IMR-90 (cell line): ENCODE results near the gene ITGAL. TPM values are rescaled to one million over a fixed set of nuclear protein-coding genes. Genes with fewer than 3 reads are reported as not detected.

Experiments used
- ATAC-seq: fragments of 200-7000 bp; cut with Tn5 transposase; 2 replicates; pipeline ENCODE4 v1.9.1; 2020; ENCODE audit warnings: low read depth, mild to moderate bottlenecking, moderate library complexity
- BruUV-seq: library from RNA; stranded (reverse); fragments of 400-500 nt; replicated peaks from 2 replicates; lab custom pipeline; 2021; lab: Mats Ljungman, UMichigan
- CTCF ChIA-PET: fragments of 300-600 bp; formaldehyde crosslinking; extraction: SDS; loops from one replicate; lab custom pipeline; 2021; ENCODE audit warnings: antibody characterized with exemption; lab: Yijun Ruan, JAX
- POLR2A ChIA-PET: fragments of 300-600 bp; sonication (Branson Sonifier 250); formaldehyde crosslinking; loops from one replicate; lab custom pipeline; 2022; ENCODE audit warnings: antibody characterized with exemption; ENCODE audit not compliant: unreplicated experiment; lab: Charles Lee
- DNase-seq: peaks from one replicate; pipeline ENCODE4 v3.0.0; 2013
- H2AFZ ChIP-seq: replicated peaks from 2 replicates; pipeline ENCODE3; 2013; ENCODE audit warnings: low read length, mild to moderate bottlenecking; ENCODE audit not compliant: poor library complexity
- H2AK5ac ChIP-seq: 2 replicates; pipeline ENCODE4 v1.6.1; 2013; ENCODE audit warnings: low read depth, low read length, inconsistent platforms
- H2AK9ac ChIP-seq: replicated peaks from 2 replicates; pipeline ENCODE3; 2013; ENCODE audit warnings: mild to moderate bottlenecking, low read depth, low read length, moderate library complexity; ENCODE audit not compliant: poor library complexity
- H2BK120ac ChIP-seq: 2 replicates; pipeline ENCODE4 v1.6.1; 2013; ENCODE audit warnings: low read depth, low read length, inconsistent platforms
- H2BK15ac ChIP-seq: 3 replicates; pipeline ENCODE4 v1.6.1; 2013; ENCODE audit warnings: low read depth, low read length, inconsistent platforms
- H2BK20ac ChIP-seq: 2 replicates; pipeline ENCODE4 v1.6.1; 2013; ENCODE audit warnings: low read depth, mild to moderate bottlenecking, inconsistent platforms, low read length, moderate library complexity
- H2BK5ac ChIP-seq: 2 replicates; pipeline ENCODE4 v1.6.1; 2013; ENCODE audit warnings: mild to moderate bottlenecking, low read depth, low read length, inconsistent platforms; ENCODE audit not compliant: poor library complexity, severe bottlenecking
- H3K14ac ChIP-seq: replicated peaks from 2 replicates; pipeline ENCODE4 v1.6.1; 2013; ENCODE audit warnings: low read depth, low read length, inconsistent platforms
- H3K18ac ChIP-seq: 2 replicates; pipeline ENCODE4 v1.6.1; 2013; ENCODE audit warnings: low read depth, low read length, control low read depth
- H3K23ac ChIP-seq: 2 replicates; pipeline ENCODE4 v1.6.1; 2013; ENCODE audit warnings: low read depth, low read length, inconsistent platforms
- H3K27ac ChIP-seq: 2 replicates; pipeline ENCODE4 v1.5.1; 2013; ENCODE audit warnings: mild to moderate bottlenecking, control low read depth, low read length; ENCODE audit not compliant: insufficient read depth
- H3K27me3 ChIP-seq: 2 replicates; pipeline ENCODE4 v1.6.1; 2013; ENCODE audit warnings: low read length; ENCODE audit not compliant: control insufficient read depth, insufficient read depth
- H3K36me3 ChIP-seq: 2 replicates; pipeline ENCODE4 v1.6.1; 2013; ENCODE audit warnings: low read length, mixed read lengths; ENCODE audit not compliant: control insufficient read depth, insufficient read depth
- H3K4ac ChIP-seq: 2 replicates; pipeline ENCODE4 v1.6.1; 2013; ENCODE audit warnings: low read depth, low read length, inconsistent platforms
- H3K4me1 ChIP-seq: 2 replicates; pipeline ENCODE4 v1.6.1; 2013; ENCODE audit warnings: low read length, mixed read lengths; ENCODE audit not compliant: control insufficient read depth, insufficient read depth
- H3K4me2 ChIP-seq: 2 replicates; pipeline ENCODE4 v1.6.1; 2013; ENCODE audit warnings: low read depth, mild to moderate bottlenecking, control low read depth, low read length, moderate library complexity
- H3K4me3 ChIP-seq: 2 replicates; pipeline ENCODE4 v1.5.1; 2013; ENCODE audit warnings: low read depth, mild to moderate bottlenecking, control low read depth, low read length, moderate library complexity; ENCODE audit not compliant: insufficient read depth
- H3K56ac ChIP-seq: 2 replicates; pipeline ENCODE4 v1.6.1; 2013; ENCODE audit warnings: low read length, inconsistent platforms; ENCODE audit not compliant: insufficient read depth; ENCODE audit errors: extremely low read depth
- H3K79me1 ChIP-seq, 2 experiments: 2 replicates each; pipeline ENCODE4 v1.6.1; 2013; ENCODE audit warnings: low read length in 2 of 2, inconsistent platforms in 1 of 2, low read depth in 1 of 2
- H3K9ac ChIP-seq: 2 replicates; pipeline ENCODE4 v1.6.1; 2013; ENCODE audit warnings: low read depth, low read length, control low read depth
- H3K9me1 ChIP-seq: 2 replicates; pipeline ENCODE4 v1.6.1; 2013; ENCODE audit warnings: low read length, inconsistent platforms; ENCODE audit not compliant: insufficient read depth
- H3K9me3 ChIP-seq: 2 replicates; pipeline ENCODE4 v1.6.1; 2013; ENCODE audit warnings: low read length; ENCODE audit not compliant: control insufficient read depth, insufficient read depth
- H4K20me1 ChIP-seq: 2 replicates; pipeline ENCODE4 v1.6.1; 2013; ENCODE audit warnings: low read length, inconsistent platforms; ENCODE audit not compliant: insufficient read depth
- H4K5ac ChIP-seq: 2 replicates; pipeline ENCODE4 v1.6.1; 2013; ENCODE audit warnings: mild to moderate bottlenecking, low read depth, low read length, control low read depth
- H4K8ac ChIP-seq, 2 experiments: 2 replicates each; pipeline ENCODE4 v1.6.1; 2013; ENCODE audit warnings: low read depth in 2 of 2, low read length in 2 of 2, control low read depth in 1 of 2, inconsistent platforms in 1 of 2
- H4K91ac ChIP-seq: 2 replicates; pipeline ENCODE4 v1.6.1; 2013; ENCODE audit warnings: low read depth, low read length, inconsistent platforms; ENCODE audit not compliant: insufficient read depth
- CHD1 ChIP-seq: IDR thresholded peaks from 2 replicates; pipeline ENCODE4 v1.6.1; 2012; ENCODE audit warnings: low read depth, low read length, improper control_type of control experiment
- CTCF ChIP-seq: conservative IDR thresholded peaks from 2 replicates; pipeline ENCODE4 v1.5.1; 2012; ENCODE audit warnings: mild to moderate bottlenecking, low read depth, low read length, improper control_type of control experiment
- USF2 ChIP-seq: fragments of 150-350 bp; IDR thresholded peaks from 2 replicates; pipeline ENCODE4 v1.6.1; 2017; ENCODE audit warnings: mild to moderate bottlenecking, antibody characterized with exemption, low read length, low read depth
- WGBS, 2 experiments: methylation state at CpG; one replicate each; pipeline versions ENCODE4 v1.1.5 to v1.1.7; 2013; ENCODE audit warnings: missing lambda C conversion rate in 2 of 2; ENCODE audit not compliant: insufficient read length in 1 of 2; ENCODE audit errors: extremely low coverage in 2 of 2; 5-methylcytosine and 5-hydroxymethylcytosine counted together
- dilution Hi-C: fragments of 300-500 bp; cut with HindIII; formaldehyde crosslinking; loops from one replicate; pipeline ENCODE4 v1.14.3; 2018; ENCODE audit warnings: low sequenced_read_pairs; ENCODE audit not compliant: unreplicated experiment
- in situ Hi-C: fragments of 300-500 bp; cut with MboI; formaldehyde crosslinking; loops from 3 replicates; pipeline ENCODE4 v1.14.3; 2019; ENCODE audit warnings: low sequenced_read_pairs, inconsistent platforms, mixed read lengths
- intact Hi-C: fragments of 100-400 bp; cut with micrococcal nuclease; formaldehyde crosslinking; loops from 2 replicates; pipeline ENCODE4 v1.10.0; 2022
- polyA plus RNA-seq, 3 experiments: library from polyadenylated mRNA; depleted of rRNA; stranded (reverse); fragments of >200 nt; gene quantifications; 2 replicates each; pipeline ENCODE4 v1.2.3, GENCODE V29; 2012; ENCODE audit warnings: low replicate concordance in 1 of 3
- total RNA-seq: library from RNA; depleted of rRNA; stranded (reverse); fragments of >200 nt; gene quantifications from 2 replicates; pipeline ENCODE4 v1.2.3, GENCODE V29; 2012

The ITGAL gene
- total and polyA plus RNA-seq, 2 of the 4 experiments (the other 2 are of a cell fraction): not detected

DNA sequence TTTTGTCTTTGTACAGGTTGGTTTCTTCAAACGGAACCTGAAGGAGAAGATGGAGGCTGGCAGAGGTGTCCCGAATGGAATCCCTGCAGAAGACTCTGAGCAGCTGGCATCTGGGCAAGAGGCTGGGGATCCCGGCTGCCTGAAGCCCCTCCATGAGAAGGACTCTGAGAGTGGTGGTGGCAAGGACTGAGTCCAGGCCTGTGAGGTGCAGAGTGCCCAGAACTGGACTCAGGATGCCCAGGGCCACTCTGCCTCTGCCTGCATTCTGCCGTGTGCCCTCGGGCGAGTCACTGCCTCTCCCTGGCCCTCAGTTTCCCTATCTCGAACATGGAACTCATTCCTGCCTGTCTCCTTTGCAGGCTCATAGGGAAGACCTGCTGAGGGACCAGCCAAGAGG is 48.9 kb downstream of the ITGAL start:
- BruUV-seq: no TSS peak
- no peak overlapping the region for H4K91ac ChIP-seq
- no peak overlapping the region for H3K4ac ChIP-seq
- no peak overlapping the region for H3K56ac ChIP-seq
- H2AFZ ChIP-seq: peak overlapping the region; percentile 33
- no peak overlapping the region for H3K27ac ChIP-seq
- peaks cover 9% of the 10 kb centered on the region; the same call in 1 of the 2 replicates for H3K36me3 ChIP-seq
- no peak overlapping the region for H2BK20ac ChIP-seq
- H3K18ac ChIP-seq: no peak overlapping the region
- no peaks in the 10 kb centered on the region for H3K9me3 ChIP-seq
- in situ Hi-C loops (no loop called here), intact Hi-C loops (no loop called here), dilution Hi-C loops (no loop called here)
- no peak for TF ChIP-seq USF2
- TF ChIP-seq CHD1: no peak
- no peak for TF ChIP-seq CTCF
- H4K8ac ChIP-seq: no peak overlapping the region
- no peak overlapping the region for H2AK5ac ChIP-seq
- H3K9me1 ChIP-seq: no peaks in the 10 kb centered on the region; the same call in 1 of the 2 replicates
- H4K20me1 ChIP-seq: no peaks in the 10 kb centered on the region; the same call in 1 of the 2 replicates
- ChIA-PET POLR2A (no interaction called here), CTCF (interaction anchor here (0.6 kb wide), 1 partner anchor 77 kb away, joined by 5 read pairs; no protein-coding TSS in a partner anchor)
- no peak overlapping the region for H2BK15ac ChIP-seq
- no peak overlapping the region for H3K23ac ChIP-seq
- H2AK9ac ChIP-seq: no peak overlapping the region
- H3K4me2 ChIP-seq: no peak overlapping the region
- no peak overlapping the region for H2BK120ac ChIP-seq
- peaks cover 10% of the 10 kb centered on the region; the same call in 1 of the 2 replicates for H3K27me3 ChIP-seq
- no peak overlapping the region for H3K4me3 ChIP-seq
- no peak overlapping the region for H2BK5ac ChIP-seq
- peaks cover 5 to 6% of the 10 kb centered on the region in 2 experiments; a peak in 3 of 4 replicates for H3K79me1 ChIP-seq
- no peak overlapping the region for H4K5ac ChIP-seq
- H3K4me1 ChIP-seq: no peaks in the 10 kb centered on the region
- no peak for ATAC-seq
- WGBS, 2 experiments: 88% methylated on average over 5 of the region's 7 CpGs; no CpG with 5 or more reads in 1 of the 2 experiments
- DNase-seq: no peak
- H3K14ac ChIP-seq: no peak overlapping the region
- no peak overlapping the region for H3K9ac ChIP-seq
